IMR-90 (cell line): ENCODE data around the gene LYRM9. TPM values are rescaled to one million over a fixed set of nuclear protein-coding genes. Genes with fewer than 3 reads are reported as not detected.
"Not testable (repeated sequence)": the region's sequence is repeated elsewhere in the genome, so short reads cannot be mapped to it uniquely, and the experiment has no call there.

Experiments used
- ATAC-seq: fragments of 200-7000 bp; cut with Tn5 transposase; 2 replicates; pipeline ENCODE4 v1.9.1; 2020; ENCODE audit warnings: low read depth, mild to moderate bottlenecking, moderate library complexity
- BruUV-seq: library from RNA; stranded (reverse); fragments of 400-500 nt; replicated peaks from 2 replicates; lab custom pipeline; 2021; lab: Mats Ljungman, UMichigan
- CTCF ChIA-PET: fragments of 300-600 bp; formaldehyde crosslinking; extraction: SDS; loops from one replicate; lab custom pipeline; 2021; ENCODE audit warnings: antibody characterized with exemption; lab: Yijun Ruan, JAX
- POLR2A ChIA-PET: fragments of 300-600 bp; sonication (Branson Sonifier 250); formaldehyde crosslinking; loops from one replicate; lab custom pipeline; 2022; ENCODE audit warnings: antibody characterized with exemption; ENCODE audit not compliant: unreplicated experiment; lab: Charles Lee
- DNase-seq: peaks from one replicate; pipeline ENCODE4 v3.0.0; 2013
- H2AFZ ChIP-seq: replicated peaks from 2 replicates; pipeline ENCODE3; 2013; ENCODE audit warnings: low read length, mild to moderate bottlenecking; ENCODE audit not compliant: poor library complexity
- H2AK5ac ChIP-seq: 2 replicates; pipeline ENCODE4 v1.6.1; 2013; ENCODE audit warnings: low read depth, low read length, inconsistent platforms
- H2AK9ac ChIP-seq: replicated peaks from 2 replicates; pipeline ENCODE3; 2013; ENCODE audit warnings: mild to moderate bottlenecking, low read depth, low read length, moderate library complexity; ENCODE audit not compliant: poor library complexity
- H2BK120ac ChIP-seq: 2 replicates; pipeline ENCODE4 v1.6.1; 2013; ENCODE audit warnings: low read depth, low read length, inconsistent platforms
- H2BK15ac ChIP-seq: 3 replicates; pipeline ENCODE4 v1.6.1; 2013; ENCODE audit warnings: low read depth, low read length, inconsistent platforms
- H2BK20ac ChIP-seq: 2 replicates; pipeline ENCODE4 v1.6.1; 2013; ENCODE audit warnings: low read depth, mild to moderate bottlenecking, inconsistent platforms, low read length, moderate library complexity
- H2BK5ac ChIP-seq: 2 replicates; pipeline ENCODE4 v1.6.1; 2013; ENCODE audit warnings: mild to moderate bottlenecking, low read depth, low read length, inconsistent platforms; ENCODE audit not compliant: poor library complexity, severe bottlenecking
- H3K14ac ChIP-seq: replicated peaks from 2 replicates; pipeline ENCODE4 v1.6.1; 2013; ENCODE audit warnings: low read depth, low read length, inconsistent platforms
- H3K18ac ChIP-seq: 2 replicates; pipeline ENCODE4 v1.6.1; 2013; ENCODE audit warnings: low read depth, low read length, control low read depth
- H3K23ac ChIP-seq: 2 replicates; pipeline ENCODE4 v1.6.1; 2013; ENCODE audit warnings: low read depth, low read length, inconsistent platforms
- H3K27ac ChIP-seq: 2 replicates; pipeline ENCODE4 v1.5.1; 2013; ENCODE audit warnings: mild to moderate bottlenecking, control low read depth, low read length; ENCODE audit not compliant: insufficient read depth
- H3K27me3 ChIP-seq: 2 replicates; pipeline ENCODE4 v1.6.1; 2013; ENCODE audit warnings: low read length; ENCODE audit not compliant: control insufficient read depth, insufficient read depth
- H3K36me3 ChIP-seq: 2 replicates; pipeline ENCODE4 v1.6.1; 2013; ENCODE audit warnings: low read length, mixed read lengths; ENCODE audit not compliant: control insufficient read depth, insufficient read depth
- H3K4ac ChIP-seq: 2 replicates; pipeline ENCODE4 v1.6.1; 2013; ENCODE audit warnings: low read depth, low read length, inconsistent platforms
- H3K4me1 ChIP-seq: 2 replicates; pipeline ENCODE4 v1.6.1; 2013; ENCODE audit warnings: low read length, mixed read lengths; ENCODE audit not compliant: control insufficient read depth, insufficient read depth
- H3K4me2 ChIP-seq: 2 replicates; pipeline ENCODE4 v1.6.1; 2013; ENCODE audit warnings: low read depth, mild to moderate bottlenecking, control low read depth, low read length, moderate library complexity
- H3K4me3 ChIP-seq: 2 replicates; pipeline ENCODE4 v1.5.1; 2013; ENCODE audit warnings: low read depth, mild to moderate bottlenecking, control low read depth, low read length, moderate library complexity; ENCODE audit not compliant: insufficient read depth
- H3K56ac ChIP-seq: 2 replicates; pipeline ENCODE4 v1.6.1; 2013; ENCODE audit warnings: low read length, inconsistent platforms; ENCODE audit not compliant: insufficient read depth; ENCODE audit errors: extremely low read depth
- H3K79me1 ChIP-seq, 2 experiments: 2 replicates each; pipeline ENCODE4 v1.6.1; 2013; ENCODE audit warnings: low read length in 2 of 2, inconsistent platforms in 1 of 2, low read depth in 1 of 2
- H3K9ac ChIP-seq: 2 replicates; pipeline ENCODE4 v1.6.1; 2013; ENCODE audit warnings: low read depth, low read length, control low read depth
- H3K9me1 ChIP-seq: 2 replicates; pipeline ENCODE4 v1.6.1; 2013; ENCODE audit warnings: low read length, inconsistent platforms; ENCODE audit not compliant: insufficient read depth
- H3K9me3 ChIP-seq: 2 replicates; pipeline ENCODE4 v1.6.1; 2013; ENCODE audit warnings: low read length; ENCODE audit not compliant: control insufficient read depth, insufficient read depth
- H4K20me1 ChIP-seq: 2 replicates; pipeline ENCODE4 v1.6.1; 2013; ENCODE audit warnings: low read length, inconsistent platforms; ENCODE audit not compliant: insufficient read depth
- H4K5ac ChIP-seq: 2 replicates; pipeline ENCODE4 v1.6.1; 2013; ENCODE audit warnings: mild to moderate bottlenecking, low read depth, low read length, control low read depth
- H4K8ac ChIP-seq, 2 experiments: 2 replicates each; pipeline ENCODE4 v1.6.1; 2013; ENCODE audit warnings: low read depth in 2 of 2, low read length in 2 of 2, control low read depth in 1 of 2, inconsistent platforms in 1 of 2
- H4K91ac ChIP-seq: 2 replicates; pipeline ENCODE4 v1.6.1; 2013; ENCODE audit warnings: low read depth, low read length, inconsistent platforms; ENCODE audit not compliant: insufficient read depth
- WGBS, 2 experiments: methylation state at CpG; one replicate each; pipeline versions ENCODE4 v1.1.5 to v1.1.7; 2013; ENCODE audit warnings: missing lambda C conversion rate in 2 of 2; ENCODE audit not compliant: insufficient read length in 1 of 2; ENCODE audit errors: extremely low coverage in 2 of 2; 5-methylcytosine and 5-hydroxymethylcytosine counted together
- dilution Hi-C: fragments of 300-500 bp; cut with HindIII; formaldehyde crosslinking; loops from one replicate; pipeline ENCODE4 v1.14.3; 2018; ENCODE audit warnings: low sequenced_read_pairs; ENCODE audit not compliant: unreplicated experiment
- in situ Hi-C: fragments of 300-500 bp; cut with MboI; formaldehyde crosslinking; loops from 3 replicates; pipeline ENCODE4 v1.14.3; 2019; ENCODE audit warnings: low sequenced_read_pairs, inconsistent platforms, mixed read lengths
- intact Hi-C: fragments of 100-400 bp; cut with micrococcal nuclease; formaldehyde crosslinking; loops from 2 replicates; pipeline ENCODE4 v1.10.0; 2022
- polyA plus RNA-seq, 3 experiments: library from polyadenylated mRNA; depleted of rRNA; stranded (reverse); fragments of >200 nt; gene quantifications; 2 replicates each; pipeline ENCODE4 v1.2.3, GENCODE V29; 2012; ENCODE audit warnings: low replicate concordance in 1 of 3
- total RNA-seq: library from RNA; depleted of rRNA; stranded (reverse); fragments of >200 nt; gene quantifications from 2 replicates; pipeline ENCODE4 v1.2.3, GENCODE V29; 2012

Gene LYRM9
- total and polyA plus RNA-seq, 2 of the 4 experiments (the other 2 are of a cell fraction): 3.2 to 4.8 TPM

DNA sequence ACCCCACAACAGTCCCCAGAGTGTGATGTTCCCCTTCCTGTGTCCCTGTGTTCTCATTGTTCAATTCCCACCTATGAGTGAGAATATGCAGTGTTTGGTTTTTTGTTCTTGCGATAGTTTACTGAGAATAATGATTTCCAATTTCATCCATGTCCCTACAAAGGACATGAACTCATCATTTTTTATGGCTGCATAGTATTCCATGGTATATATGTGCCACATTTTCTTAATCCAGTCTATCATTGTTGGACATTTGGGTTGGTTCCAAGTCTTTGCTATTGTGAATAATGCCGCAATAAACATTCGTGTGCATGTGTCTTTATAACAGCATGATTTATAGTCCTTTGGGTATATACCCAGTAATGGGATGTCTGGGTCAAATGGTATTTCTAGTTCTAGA, 19.1 kb upstream of the LYRM9 start:
- in situ Hi-C loops, H2AK5ac ChIP-seq, H2BK120ac ChIP-seq, H3K9me1 ChIP-seq, H4K8ac ChIP-seq, H4K5ac ChIP-seq, dilution Hi-C loops, H3K9me3 ChIP-seq, H3K56ac ChIP-seq, ATAC-seq, H2BK15ac ChIP-seq, H2BK20ac ChIP-seq, H3K79me1 ChIP-seq, BruUV-seq, CTCF ChIA-PET, H2BK5ac ChIP-seq, H3K27me3 ChIP-seq, H3K4ac ChIP-seq, H3K18ac ChIP-seq, H4K91ac ChIP-seq, H3K14ac ChIP-seq, DNase-seq, H4K20me1 ChIP-seq, H2AFZ ChIP-seq, H3K4me2 ChIP-seq, POLR2A ChIA-PET, H3K27ac ChIP-seq, H3K4me3 ChIP-seq, H3K4me1 ChIP-seq, H3K36me3 ChIP-seq, H2AK9ac ChIP-seq, H3K9ac ChIP-seq, H3K23ac ChIP-seq: not testable (repeated sequence)
- intact Hi-C loops: loop anchor here (10.0 kb wide), 1 partner anchor 103 kb away; no protein-coding TSS in a partner anchor
- no CpG with 5 or more reads among the region's 3 CpGs for WGBS, 2 experiments
